HG03039 (cell line): ENCODE results near the gene UPB1.

Experiments
- ATAC-seq: cut with Tn5 transposase; IDR thresholded peaks from one replicate; pipeline ENCODE4 v1.9.1; 2021; ENCODE audit warnings: mild to moderate bottlenecking, moderate library complexity; ENCODE audit not compliant: unreplicated experiment

The UPB1 gene

GRCh38 chr22:24555165-24556039, 60.3 kb downstream of the UPB1 start, which contains the start of gene SNRPD3:
SNRPD3 (plus strand) TSS chr22:24555999; CDS start chr22:24557675, 1,676 bp downstream.
- peak; percentile 69 for ATAC-seq

GRCh38 chr22:24559471-24559870, 64.3 kb downstream of the UPB1 start:
- no peak for ATAC-seq

GRCh38 chr22:24563246-24563645, 68.1 kb downstream of the UPB1 start:
- ATAC-seq = no peak

- no peak for ATAC-seq
These were observed 69.4 kb downstream of the UPB1 start for GRCh38 chr22:24564376-24565058.

- no peak for ATAC-seq
These were observed 69.9 kb downstream of the UPB1 start for GRCh38 chr22:24565077-24565476.

GRCh38 chr22:24566899-24567511, 71.9 kb downstream of the UPB1 start:
- ATAC-seq = no peak

- ATAC-seq = no peak
These were observed 72.5 kb downstream of the UPB1 start for GRCh38 chr22:24567668-24568067.

GRCh38 chr22:24571266-24571665, 76.1 kb downstream of the UPB1 start:
- no peak for ATAC-seq

- ATAC-seq = no peak
These were observed 81.6 kb downstream of the UPB1 start for GRCh38 chr22:24576778-24577177.
